ENCODE measurements around the gene UQCRC2. TPM values are rescaled to one million over a fixed set of nuclear protein-coding genes. Genes with fewer than 3 reads are reported as not detected.

UQCRC2 gene
- total and polyA plus RNA-seq, 3 donors from 2014 or later, result 103 to 136 (median 114) TPM

- Histone ChIP-seq H3K27ac (no peak overlapping the region), H3K4me3 (no peak overlapping the region), H3K4me1 (peaks cover 22% of the 10 kb centered on the region), H3K9me3 (no peaks in the 10 kb centered on the region), H3K27me3 (no peaks in the 10 kb centered on the region), H3K36me3 (ENCODE audit: low read depth, missing control alignments) (no peaks in the 10 kb centered on the region)
- intact Hi-C loops (cut with DNase I; ENCODE audit: low total_unique reads), result no loop called here
- WGBS, 2 donors, result 45 to 54% methylated on average over 6 of the region's 6 CpGs
- no peak for TF ChIP-seq POLR2A (IDR thresholded peaks at IDR 0.05)
- TF ChIP-seq CTCF (IDR thresholded peaks at IDR 0.05), result no peak
- DNase-seq, result no peak
Observed at GRCh38 chr16:22006636-22007035, 53.5 kb downstream of the UQCRC2 start.

- peak overlapping the region; percentile 77 to 83 for H3K4me3 ChIP-seq
- no peak for TF ChIP-seq CTCF (IDR thresholded peaks at IDR 0.05)
- TF ChIP-seq POLR2A (IDR thresholded peaks at IDR 0.05), result no peak
- H3K9me3 ChIP-seq, result no peaks in the 10 kb centered on the region
- H3K27me3 ChIP-seq, result no peaks in the 10 kb centered on the region
- WGBS, 2 donors, result 1 to 3% methylated on average over 8 of the region's 8 CpGs
- no peak for DNase-seq
- peak overlapping the region; percentile 73 to 89 for H3K27ac ChIP-seq
- peaks cover 22% of the 10 kb centered on the region for H3K4me1 ChIP-seq
- intact Hi-C loops (cut with DNase I; ENCODE audit: low total_unique reads), result no loop called here
- no peaks in the 10 kb centered on the region for H3K36me3 ChIP-seq (ENCODE audit: low read depth, missing control alignments)
Observed at GRCh38 chr16:22007159-22007508, 54.0 kb downstream of the UQCRC2 start.

- Histone ChIP-seq H3K27ac (peak within 1 kb of the TSS; percentile 86 to 89), H3K27me3 (no peaks in the 10 kb centered on the region), H3K9me3 (no peaks in the 10 kb centered on the region), H3K4me1 (peaks cover 22% of the 10 kb centered on the region), H3K4me3 (peak within 1 kb of the TSS; percentile 77 to 83), H3K36me3 (ENCODE audit: low read depth, missing control alignments) (no peaks in the 10 kb centered on the region)
- TF ChIP-seq POLR2A (IDR thresholded peaks at IDR 0.05) (no peak), CTCF (IDR thresholded peaks at IDR 0.05) (no peak)
- DNase-seq, result peak; percentile 82
- intact Hi-C loops (cut with DNase I; ENCODE audit: low total_unique reads), result no loop called here
- 0% methylated on average over 19 to 48 of the region's 78 CpGs for whole genome bisulfite sequencing, 2 donors
Observed at GRCh38 chr16:22007509-22008214, 54.5 kb downstream of the UQCRC2 start, which contains the start of gene MOSMO. Gene MOSMO (plus strand): TSS chr16:22008111. CDS start chr16:22008302, 191 bp downstream.

GRCh38 chr16:22008215-22009059 is 55.3 kb downstream of the UQCRC2 start:
- H3K27me3 ChIP-seq, result no peaks in the 10 kb centered on the region
- peak overlapping the region; percentile 77 to 83 for H3K4me3 ChIP-seq
- peaks cover 22% of the 10 kb centered on the region for H3K4me1 ChIP-seq
- TF ChIP-seq CTCF (IDR thresholded peaks at IDR 0.05), result no peak
- TF ChIP-seq POLR2A (IDR thresholded peaks at IDR 0.05), result no peak
- intact Hi-C loops (cut with DNase I; ENCODE audit: low total_unique reads), result no loop called here
- no peaks in the 10 kb centered on the region for H3K36me3 ChIP-seq (ENCODE audit: low read depth, missing control alignments)
- no peaks in the 10 kb centered on the region for H3K9me3 ChIP-seq
- DNase-seq, result no peak
- 1 to 2% methylated on average over 51 to 64 of the region's 65 CpGs for WGBS, 2 donors
- H3K27ac ChIP-seq, result peak overlapping the region; percentile 86 to 89

All from testis (tissue), 3 donors.